GM21515 (cell line): ENCODE results near the gene ATR.
"Not testable (repeated sequence)": the region's sequence is repeated elsewhere in the genome, so short reads cannot be mapped to it uniquely, and the experiment has no call there.

ENCODE experiments used
- ATAC-seq: cut with Tn5 transposase; IDR thresholded peaks from one replicate; pipeline ENCODE4 v1.9.1; 2021; ENCODE audit not compliant: unreplicated experiment

The ATR gene

DNA sequence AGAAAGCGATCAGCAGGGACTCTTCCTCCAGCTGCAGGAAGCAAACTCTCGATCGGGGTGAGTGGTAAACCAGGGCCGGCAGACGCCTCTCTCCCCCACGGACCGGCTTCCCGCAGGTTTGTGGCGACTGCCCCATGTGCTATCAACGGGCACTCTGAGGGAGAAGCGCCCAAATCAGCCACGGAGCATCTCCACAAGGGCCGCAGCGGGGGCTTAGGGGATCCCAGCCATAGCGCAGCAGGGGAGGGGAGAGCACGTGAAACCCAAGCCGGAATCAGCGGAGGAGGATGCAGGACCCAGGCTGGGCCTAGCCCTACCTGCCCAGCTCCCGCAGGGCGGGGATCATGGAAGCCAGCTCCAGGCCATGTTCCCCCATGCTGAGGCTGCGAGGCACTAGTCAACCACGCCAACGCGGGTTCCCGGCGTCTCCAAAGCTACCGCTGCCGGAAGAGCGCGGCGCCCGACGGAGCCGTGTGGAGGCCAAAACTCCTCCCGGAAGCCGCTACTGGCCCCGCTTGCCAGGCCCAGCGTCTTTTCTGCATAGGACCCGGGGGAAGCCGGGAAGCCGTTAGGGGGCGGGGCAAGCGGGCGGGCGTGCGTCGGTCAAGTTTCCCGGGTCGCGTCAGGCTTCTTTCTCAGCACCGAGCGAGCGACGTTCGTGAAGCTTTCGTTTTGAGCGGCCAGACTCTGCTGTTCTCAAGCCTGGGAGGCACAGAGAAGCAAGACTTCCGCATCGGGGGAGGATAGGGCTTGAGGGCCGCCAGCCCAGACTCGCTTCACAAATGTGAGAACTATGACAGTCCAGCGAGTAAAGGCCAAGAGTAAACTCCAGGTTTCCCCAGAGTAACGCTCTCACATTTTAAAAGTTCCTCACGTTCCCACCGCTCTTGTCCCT is at the start of gene ATR:
TSS of gene ATR (minus strand) at position 405 of the 895 bp plus-strand sequence. CDS start at position 376, 29 bp downstream.
- peak; percentile 96 for ATAC-seq

DNA sequence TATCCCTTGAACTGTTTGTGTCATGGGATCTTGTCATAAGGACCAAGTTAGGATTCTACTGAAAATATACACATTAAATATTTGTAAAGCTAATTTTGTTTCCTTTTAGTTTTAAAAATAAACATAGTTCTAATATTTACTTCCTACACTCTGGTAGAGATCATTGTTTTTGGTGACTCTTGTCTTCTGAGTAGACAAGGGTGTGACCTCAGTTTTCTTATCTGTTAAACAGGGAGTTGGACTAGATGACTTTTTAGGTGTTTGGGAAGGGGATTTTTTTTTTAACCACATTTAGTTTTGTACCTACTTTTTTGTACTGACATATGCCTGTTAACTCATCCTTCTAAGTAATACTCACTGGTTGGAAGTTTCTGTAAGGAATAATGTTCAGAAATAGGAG is 48.4 kb upstream of the ATR start:
- no peak for ATAC-seq

DNA sequence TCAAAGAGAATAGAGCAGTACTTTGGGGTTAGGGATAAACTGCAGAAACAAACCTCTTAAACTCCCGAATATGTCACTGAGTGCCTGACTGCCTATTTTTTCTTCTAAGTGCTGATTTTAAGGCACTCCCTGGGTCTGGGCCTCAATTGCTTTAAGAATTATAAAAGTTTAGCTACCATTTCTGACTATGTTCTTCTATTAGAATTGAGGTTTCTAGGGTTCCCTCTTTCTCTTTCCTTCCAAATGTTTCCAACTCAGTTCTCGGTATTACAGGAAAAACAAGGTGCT is 46.6 kb upstream of the ATR start:
- ATAC-seq, result no peak

DNA sequence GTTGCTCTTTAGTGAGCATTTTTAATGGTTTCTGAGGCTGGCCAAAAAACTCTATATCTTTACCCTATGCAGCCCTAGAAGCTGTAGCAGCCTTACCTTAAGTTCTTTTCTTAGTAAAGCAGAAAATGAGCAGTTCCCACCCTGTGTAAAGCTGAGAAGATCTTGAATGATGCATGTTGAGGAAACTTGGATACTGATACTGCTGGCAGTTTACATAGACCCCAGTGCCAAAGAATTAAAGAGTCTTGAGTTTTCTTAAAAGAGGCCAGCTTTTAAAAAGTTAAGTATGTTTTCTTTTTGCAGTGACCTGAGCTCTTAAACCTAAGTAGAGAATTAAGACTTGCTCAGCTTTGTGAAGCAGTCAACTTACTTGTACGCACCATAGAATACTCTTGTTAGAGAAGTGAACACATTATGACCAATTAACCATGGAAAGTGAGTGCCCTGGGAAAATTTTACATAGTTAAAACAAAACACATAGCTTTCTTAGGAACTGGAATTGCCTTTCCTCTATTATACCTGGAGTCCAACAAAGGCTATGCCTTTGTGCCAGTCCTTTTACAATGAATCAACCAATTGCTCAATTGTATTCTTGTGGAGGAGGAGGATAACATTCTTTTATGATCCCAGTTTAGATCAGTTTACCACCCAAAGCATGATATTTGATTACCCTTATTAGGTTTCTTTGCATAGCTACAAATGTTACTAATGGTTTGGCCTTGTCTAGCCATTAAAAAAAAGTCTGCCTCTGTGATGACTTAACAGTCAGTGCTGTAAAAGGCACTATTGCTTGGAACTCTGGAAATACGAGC is 46.0 kb upstream of the ATR start:
- ATAC-seq, result no peak

DNA sequence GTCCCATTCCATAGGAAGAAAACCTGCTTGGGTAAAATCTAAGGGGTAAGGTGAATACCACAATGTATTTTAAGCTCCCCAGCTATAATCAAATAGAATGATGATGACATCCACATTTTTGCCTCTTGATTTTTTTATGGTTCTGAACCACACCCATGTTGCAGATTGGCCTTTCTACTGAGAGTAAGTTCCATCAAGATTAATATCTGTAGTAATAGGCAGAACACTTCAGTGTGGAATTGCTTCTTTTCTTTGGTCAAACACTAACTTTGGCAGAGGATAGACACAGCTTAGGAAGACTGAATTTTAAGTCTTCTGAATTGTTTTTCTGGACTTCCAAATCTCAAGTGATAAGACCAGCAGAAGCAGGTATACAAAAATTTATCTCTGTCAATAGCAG is 44.7 kb upstream of the ATR start:
- ATAC-seq, result no peak

DNA sequence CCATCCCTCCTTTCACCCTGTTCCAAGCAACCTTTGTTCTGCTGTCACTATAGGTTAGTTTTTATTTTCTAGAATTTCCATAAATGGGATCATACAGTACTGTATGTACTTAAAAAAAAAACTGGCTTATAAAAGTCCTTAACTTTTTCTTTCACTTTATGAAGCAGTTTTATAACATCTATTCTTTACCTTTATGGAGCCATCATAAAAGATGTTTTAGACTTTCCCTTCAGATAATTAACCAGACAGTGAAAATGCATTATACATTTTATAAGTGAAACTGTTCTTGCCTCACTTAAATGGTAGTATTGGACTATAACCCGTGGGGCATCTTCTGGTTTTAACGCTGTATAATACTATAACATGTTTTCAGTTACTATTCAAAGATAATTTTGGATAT is 43.9 kb upstream of the ATR start:
- ATAC-seq, result no peak

DNA sequence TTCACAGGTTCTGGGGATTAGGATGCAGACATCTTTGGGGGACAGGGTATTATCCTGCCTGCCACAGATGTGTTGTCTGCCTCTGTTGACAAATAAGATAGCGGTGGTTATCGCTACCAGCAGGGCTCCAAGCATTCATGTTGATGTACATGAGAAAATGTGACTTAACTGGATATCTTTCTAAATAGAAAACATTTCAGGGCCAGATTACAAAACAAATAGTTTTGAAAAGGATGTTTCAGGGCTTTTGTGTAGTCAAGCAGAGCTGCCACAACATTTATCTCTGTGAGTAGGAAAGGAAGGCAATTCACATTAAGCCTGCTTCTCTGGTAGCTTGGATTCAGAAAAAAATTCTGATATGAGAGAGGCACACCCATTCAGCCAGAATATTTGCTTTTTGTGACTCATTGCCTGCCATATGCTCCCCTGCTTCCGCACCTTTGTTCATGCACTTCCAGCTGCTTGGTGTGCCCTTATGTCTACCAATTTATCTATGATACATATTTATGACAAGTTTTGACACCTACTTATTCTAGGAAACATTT is 40.5 kb upstream of the ATR start:
- no peak for ATAC-seq

DNA sequence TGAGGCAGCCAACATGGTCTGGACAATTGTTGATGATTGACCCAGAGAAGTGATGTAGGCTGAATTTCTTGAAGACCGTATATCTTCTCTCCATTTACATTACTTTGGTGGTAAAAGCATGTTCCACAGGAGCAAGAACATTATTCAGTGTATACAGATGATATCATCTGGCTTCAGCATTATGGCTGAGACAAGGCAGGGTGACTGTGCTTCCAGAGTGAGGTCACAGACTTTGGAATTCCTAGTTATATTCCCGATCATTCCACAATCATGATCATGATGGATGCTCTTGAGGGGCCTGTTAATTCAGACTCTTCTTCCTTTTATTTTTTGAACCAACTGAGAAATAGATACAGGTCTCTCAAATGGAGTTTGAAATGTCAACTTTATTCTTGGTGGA is 36.6 kb upstream of the ATR start:
- ATAC-seq, result no peak

DNA sequence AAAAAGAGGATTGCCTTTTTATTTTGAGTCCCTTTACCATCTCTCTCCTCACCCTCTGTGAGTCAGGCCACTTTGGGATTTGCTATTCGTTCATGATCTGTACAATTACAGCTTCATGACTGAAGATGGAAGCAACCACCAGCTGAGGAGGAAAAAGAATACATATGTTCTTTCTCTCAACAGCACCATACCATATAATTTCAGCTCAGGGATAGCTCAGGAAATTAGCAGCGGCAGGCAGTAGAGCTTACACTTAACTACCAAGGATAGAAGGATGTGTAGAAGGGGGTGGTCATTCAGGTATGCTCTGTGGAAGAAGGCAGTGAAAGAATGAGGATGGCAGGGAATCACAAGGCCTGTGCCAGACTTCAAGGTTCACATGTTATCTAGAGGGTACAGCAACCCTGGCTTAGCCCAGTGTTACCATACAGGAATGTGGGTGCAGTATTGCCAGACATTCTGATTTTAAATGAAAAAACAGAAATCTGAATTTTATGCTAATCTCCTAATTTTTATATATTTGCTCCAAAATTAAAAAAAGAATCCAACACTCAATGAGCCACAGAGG is 35.6 kb upstream of the ATR start:
- no peak for ATAC-seq

DNA sequence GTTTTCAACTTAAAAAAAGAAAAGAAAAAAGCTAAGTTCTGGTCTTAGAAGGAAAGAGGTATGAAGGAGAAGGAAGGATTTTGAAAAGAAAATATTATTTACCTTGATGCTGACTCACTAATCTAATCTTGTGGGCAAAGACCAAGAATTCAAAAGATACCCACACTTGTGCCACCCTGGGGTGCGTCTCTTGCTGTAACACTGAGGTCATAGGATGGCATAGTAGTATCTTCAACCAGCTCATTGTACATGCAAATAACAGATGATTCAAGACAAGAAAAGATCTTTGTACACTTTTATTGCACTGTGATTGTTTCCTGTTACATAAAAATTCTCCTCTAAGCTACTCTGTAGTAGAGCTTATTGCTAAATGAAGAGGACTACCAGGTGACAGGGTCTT is 35.0 kb upstream of the ATR start:
- no peak for ATAC-seq

DNA sequence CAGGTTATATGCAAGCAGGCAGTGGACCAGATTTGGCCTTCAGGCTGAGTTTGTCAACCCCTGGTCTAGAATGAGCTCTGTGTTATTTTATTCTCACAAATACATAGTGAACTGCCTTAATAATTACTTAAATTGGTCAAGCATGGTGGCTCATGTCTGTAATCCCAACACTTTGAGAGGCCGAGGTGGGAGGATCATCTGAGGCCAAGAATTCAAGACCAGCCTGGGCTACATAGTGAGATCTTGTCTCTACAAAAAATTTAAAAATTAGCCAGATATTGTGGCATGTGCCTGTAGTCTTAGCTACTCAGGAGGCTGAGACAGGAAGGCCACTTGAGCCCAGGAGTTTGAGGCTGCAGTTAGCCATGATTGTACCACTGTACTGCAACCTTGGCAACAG is 32.7 kb upstream of the ATR start:
- ATAC-seq, result no peak

DNA sequence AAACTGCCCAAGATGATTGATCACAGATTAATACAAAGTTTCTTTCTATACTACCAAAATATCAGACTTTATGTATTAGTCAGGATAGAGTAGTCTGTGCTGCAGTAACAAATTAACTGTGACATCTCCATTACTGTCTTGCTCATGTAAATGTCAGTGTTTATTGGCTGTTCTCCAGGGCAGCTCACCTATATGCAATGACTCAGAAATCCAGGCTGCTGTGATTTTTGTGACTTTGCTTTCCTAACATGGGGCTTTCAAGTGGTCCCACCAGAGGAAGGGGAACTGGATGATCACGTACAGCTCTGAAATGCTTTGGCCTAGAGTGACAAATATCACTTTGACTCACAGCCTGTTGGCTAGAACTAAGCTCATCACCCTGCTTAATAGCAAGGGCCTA is 30.6 kb upstream of the ATR start:
- ATAC-seq, result no peak

DNA sequence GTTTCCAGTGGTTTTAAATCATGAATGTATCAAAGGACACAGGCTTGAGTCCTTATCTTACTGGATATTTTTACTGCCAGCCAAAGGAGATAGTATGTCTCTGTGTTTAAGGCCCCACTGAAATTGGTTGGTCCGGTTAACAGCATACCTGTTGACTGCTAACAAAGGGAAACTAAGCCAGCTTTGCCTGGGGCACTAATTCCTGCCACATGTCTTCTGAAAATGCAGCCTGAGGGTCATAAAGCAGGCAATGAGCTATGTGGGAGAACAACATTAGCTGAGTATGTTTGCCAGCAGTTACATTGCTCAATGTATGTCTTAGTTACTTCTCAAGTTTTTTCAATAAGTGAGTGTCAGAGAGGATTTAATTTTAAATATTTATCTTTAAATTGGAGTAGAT is 30.1 kb upstream of the ATR start:
- no peak for ATAC-seq

DNA sequence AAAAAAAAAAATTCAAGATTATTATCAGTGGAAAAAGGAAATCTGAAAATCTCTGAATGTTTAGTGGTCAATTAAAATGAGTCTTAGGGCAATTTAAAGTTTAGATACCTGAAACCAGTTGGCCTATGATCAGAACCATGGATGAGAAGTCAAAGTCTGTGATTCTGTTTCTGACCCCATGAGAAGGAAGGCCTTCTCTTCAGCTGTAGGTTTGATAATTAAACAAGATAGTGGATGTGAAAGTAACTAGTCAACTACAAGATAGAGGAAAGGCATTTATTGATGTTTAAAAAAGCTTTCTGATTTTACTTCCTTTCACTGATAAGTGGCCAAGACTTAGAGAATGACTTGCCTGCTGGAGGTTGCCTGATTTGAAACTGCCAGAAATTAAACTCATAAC is 26.4 kb upstream of the ATR start:
- ATAC-seq, result no peak

DNA sequence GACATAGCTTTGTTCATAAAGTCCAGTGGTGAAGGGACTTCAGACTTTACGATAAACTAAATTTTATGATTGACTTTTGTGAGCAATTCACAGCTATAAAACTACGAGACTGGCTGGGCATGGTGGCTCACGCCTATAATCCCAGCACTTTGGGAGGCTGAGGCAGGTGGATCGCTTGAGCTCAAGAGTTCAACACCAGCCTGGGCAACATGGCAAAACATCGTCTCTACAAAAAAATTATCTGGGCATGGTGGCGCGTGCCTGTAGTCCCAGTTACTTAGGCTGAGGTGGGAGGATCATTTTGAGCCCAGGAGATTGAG is 24.8 kb upstream of the ATR start:
- ATAC-seq, result not testable (repeated sequence)

DNA sequence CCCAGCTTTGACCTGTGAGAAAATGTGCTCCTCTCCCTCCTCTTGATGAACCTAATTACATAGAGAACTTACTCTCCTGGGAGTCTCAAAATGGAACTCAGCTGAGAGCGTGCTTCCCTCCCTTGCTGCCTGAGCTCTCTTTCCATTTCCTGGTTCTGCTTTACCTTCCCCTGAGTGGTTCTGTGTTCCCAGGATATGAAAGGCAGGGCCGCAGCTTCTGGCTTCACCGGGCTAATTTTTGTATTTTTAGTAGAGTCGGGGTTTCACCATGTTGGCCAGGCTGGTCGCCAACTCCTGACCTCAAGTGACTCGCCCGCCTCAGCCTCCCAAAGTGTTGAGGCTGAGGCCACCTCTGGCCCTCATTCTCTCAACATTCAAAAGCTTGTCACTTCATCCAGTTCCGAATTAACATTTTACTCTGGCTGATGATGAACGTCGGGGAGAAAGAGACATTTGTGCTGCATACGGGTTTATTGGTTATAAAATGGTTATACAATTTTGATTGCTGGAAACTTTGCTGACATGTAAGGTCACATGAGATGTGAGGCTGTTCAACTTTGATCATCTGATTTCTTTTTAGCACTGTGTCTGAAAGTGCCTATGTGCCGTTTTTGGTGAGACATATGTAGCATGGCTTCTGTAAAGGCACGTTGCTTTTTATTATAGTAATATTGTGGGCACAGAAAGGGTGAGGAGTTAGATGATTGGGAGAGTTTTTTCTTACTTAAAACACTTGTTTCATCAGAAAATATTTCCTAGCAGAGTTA is 24.3 kb upstream of the ATR start:
- no peak for ATAC-seq

DNA sequence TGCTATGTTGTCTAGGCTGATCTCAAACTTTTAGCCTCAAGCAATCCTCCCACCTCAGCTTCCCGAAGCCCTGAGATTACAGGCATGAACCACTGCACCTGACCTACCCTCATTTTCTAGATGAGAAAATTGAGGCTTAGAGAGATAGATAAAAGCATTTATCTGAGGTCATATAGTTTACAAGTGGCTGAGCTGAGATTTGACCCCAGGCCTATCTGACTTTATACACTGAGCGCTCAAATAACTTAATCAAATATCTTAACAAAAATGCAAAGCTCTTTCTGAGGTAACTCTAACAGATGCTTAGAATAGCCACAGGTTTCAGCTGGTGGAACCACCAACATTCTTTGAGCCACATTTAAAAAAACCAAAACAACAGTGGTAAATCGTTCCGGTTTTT is 23.2 kb upstream of the ATR start:
- no peak for ATAC-seq

DNA sequence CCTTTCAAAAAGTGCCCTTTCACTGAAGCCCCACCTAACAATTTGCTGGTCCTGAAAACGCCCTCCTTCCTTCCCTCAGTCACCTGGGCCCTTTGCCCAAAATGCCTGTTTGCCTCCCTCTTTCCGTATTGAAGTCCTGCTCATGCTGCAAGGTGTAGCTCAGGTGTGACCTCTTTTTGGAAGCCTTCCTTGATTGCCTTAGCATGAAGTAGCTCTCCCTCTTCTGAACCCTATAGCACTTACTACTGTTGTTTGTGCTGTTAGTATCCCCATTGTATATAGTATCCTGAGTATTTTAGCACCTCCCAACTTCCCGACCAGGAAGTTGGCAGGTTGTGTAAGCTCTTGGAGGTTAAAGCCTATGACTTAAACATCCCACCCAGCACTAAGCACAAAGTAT is 19.4 kb upstream of the ATR start:
- no peak for ATAC-seq

DNA sequence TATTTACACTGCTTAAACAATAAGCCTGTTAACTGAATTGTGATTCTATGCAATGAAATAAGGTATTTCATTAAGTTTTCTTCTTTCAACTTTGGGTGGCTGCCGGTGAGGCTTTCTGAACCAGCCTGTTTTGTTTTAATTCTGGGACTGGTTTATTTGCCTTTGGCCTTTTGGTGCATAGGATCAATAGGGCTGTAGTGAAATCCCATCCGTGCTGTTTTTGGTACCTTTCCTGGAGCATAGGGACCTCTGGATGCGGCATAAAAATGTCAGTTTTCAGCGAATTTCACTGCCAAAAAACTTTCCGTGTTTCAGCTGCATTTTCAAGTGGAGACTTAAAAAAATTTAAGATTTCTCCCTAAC is 18.2 kb upstream of the ATR start:
- ATAC-seq, result no peak

DNA sequence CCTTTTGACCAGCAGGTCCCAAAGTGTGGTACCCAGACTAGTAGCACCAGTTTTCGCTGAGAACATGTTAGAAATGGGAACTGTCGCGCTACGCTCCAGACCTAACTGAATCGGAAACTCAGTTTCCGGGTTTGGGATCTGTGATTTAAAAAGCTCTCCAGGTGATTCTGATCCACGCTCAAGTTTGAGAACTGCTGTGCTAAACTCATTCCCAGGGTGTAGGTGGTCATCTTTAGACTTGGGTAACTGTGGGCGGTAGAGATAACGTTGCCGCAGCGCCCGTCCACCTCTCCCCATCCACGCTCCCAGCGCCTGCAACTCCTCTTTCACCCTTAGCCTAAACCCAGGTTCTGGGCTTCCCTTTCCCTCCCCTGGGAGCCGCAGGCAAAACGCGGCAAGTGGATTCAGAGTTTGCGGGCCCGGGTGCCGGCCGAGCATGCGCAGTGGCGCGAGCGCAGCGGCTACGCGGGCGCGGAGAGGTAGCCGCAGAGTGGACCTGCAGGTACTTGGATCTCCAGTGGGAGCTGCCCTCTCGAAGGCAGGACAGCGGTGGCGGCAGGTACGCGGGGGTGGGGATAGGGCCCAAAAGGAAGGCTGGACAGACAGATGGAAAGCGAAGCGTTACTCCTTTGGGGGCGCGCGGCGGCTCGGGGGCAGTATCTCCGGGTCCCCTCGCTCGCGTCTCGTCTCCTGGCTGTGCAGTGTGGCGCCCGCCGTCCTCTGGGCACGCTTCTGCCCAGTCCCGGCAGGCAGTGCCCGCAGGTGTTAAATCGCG is 17.6 kb upstream of the ATR start, which contains the start of gene PLS1:
TSS of gene PLS1 (plus strand) at position 443 of the 775 bp plus-strand sequence. CDS start 67,845 bp downstream, outside the sequence.
- ATAC-seq, result peak; percentile 96
